Measurements from ENCODE around the gene SNRPD3.
"Not testable (repeated sequence)": the region's sequence is repeated elsewhere in the genome, so short reads cannot be mapped to it uniquely, and the experiment has no call there.

SNRPD3 gene

DNA sequence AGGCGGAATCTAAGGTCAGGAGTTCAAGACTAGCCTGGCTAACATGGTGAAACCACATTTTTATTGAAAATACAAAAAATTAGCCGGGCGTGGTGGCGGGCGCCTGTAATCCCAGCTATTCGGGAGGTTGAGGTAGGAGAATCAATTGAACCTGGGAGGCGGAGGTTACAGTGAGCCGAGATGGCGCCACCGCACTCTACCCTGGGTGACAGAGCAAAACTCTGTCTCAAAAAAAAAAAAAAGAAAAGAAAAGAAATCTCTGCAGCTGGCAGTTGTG lies 37.7 kb downstream of the SNRPD3 start:
- DNase-seq: not testable (repeated sequence)

- DNase-seq: no peak
Measured at GRCh38 chr22:24593836-24594568, 38.2 kb downstream of the SNRPD3 start.

DNA sequence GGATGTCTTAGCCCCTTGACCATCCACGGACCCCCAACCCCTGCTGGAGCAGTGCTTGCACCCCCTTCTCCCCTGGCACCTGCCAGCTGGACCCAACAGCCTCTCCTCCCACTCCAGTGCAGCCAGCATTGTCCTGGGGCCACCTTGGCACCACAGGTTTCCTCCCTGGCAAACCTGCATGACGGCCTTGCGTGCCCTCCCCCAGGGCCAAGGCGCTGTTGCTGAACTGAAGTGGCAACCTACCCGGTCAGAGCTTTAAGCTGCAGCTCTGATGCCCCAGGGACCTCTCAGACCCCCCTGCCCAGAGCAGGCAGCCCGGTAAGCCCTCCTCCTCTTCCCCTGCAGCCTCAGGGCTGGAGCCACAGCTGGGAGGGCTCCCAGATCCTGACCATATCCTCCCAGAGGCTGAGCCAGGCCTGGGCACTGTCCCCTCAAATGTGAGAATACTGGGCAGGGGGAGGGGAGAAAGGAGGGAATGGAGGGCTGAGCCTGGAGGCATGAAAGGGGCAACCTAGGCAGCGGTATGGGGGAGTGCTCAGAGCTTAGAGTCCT lies 38.8 kb downstream of the SNRPD3 start:
- no peak for DNase-seq

DNA sequence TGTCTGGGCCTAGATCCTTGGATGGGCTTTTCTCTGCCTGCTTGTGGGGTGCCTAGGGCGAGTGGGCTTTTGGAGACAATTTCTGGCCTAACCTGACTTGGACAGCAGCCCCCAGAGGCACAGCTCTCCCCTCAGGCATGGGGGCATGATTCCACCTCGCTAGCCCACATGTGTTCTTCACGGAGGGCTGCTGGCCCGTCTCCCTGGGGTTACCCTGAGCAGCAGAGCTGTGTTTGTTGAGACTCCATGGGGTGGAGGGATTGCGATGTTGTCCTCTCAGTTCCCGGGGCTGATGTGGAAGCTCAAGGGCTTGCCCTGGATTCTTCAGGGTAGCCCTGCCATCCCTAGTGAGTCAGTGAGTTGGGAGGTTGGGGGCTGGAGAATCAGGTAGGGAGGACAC lies 39.4 kb downstream of the SNRPD3 start:
- DNase-seq: no peak

GRCh38 chr22:24595863-24596262 lies 40.1 kb downstream of the SNRPD3 start:
- DNase-seq: no peak

- not testable (repeated sequence) for DNase-seq
Measured at GRCh38 chr22:24597076-24597475, 41.3 kb downstream of the SNRPD3 start.

DNA sequence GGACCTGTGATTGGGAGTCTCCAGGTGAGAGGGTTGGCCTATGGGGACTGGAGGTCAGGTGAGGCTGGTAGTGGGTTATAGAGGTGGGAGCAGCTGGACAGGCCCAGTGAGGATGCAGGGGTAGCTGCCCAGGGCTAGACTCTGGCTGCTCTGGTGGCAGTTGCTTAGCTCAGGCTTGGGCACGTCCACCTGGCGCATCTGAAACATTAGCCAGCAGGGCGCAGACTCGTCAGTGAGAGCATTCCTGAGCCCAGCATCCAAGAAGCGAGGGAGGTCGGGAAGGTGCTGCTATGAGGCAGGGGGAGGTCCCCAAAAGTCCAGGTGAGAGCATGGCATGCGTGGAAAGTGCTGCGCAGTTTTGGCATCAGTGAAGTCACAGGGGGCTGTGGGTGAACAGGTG lies 43.7 kb downstream of the SNRPD3 start:
- no peak for DNase-seq

DNA sequence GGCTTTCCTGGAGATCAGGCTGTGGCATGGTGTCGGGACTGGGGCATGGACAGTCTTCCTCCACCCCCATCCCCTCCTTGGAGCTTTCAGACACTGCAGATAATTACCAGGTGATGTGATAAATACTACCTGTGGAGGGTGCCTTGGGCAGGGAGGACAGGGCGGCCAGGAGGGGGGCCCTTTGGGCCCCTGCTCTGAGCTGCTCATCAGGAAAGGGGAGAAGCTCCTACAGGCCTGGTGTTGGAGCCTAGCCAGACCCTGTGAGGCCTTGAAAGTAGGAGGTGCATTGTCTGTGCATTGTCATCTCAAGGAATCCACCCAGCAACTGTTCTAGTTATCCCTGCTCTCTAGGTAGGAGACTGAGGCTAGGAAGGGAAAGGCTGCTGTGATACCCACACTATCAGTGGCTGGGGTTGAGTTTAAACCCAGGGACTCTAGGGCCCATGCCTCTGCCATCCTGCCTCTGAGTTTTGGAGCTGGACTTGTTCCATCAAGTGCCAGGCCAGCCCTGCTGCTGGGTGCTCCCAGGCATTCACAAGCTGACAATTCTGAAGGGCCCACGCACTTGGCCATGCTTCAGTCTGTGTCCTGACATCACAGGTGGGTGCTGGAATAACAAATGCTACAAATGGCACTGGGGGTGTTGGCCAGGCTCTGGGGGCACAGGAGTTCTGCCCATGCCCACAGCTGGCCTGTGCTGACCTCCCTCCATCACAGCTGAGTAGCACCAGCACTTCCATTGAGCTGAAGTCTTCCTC lies 44.3 kb downstream of the SNRPD3 start:
- not testable (repeated sequence) for DNase-seq

DNA sequence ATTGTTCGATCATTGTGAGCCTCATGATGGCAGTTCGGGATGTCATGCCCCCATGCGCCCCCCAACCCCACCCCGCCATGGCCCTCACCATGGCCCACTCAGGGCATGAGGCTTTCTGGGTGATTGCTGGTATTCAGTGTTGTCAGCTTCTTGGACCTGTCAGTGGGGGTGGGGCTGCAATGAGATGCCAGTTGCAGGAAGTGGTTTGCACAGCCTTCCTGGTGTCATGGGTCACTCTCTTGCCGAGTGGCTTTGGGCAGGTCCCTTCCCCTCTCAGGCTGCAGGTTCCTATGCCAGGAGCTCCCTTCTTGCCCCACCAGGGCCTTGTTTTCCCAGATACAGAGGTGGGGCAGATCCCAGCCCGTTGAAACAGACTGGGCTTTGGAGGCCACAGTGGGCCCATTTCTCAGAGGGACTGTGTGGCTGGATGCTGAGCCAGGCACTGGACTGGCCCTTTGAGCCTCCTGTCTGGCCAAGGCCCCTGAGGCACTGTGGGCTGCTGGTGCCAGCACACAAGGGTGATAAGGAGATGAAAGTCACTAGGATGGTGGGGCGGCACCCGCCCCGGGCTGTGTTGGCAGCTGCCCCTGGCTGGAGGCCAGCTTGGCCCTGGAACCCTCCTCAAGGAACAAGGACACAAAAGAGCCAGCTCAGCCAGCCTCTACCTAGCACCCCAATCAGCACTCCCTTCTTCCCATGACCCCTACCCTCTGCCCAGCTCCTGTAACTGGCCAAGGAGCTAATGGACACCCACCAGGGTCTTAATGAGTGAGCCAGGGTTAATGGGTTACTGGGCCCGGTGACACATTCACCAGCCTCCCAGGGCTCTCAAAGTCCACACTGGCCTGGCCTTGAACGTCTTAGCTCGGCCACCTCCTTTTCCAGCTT lies 45.7 kb downstream of the SNRPD3 start:
- DNase-seq: no peak

GRCh38 chr22:24602105-24602749 lies 46.4 kb downstream of the SNRPD3 start:
- DNase-seq: not testable (repeated sequence)

- not testable (repeated sequence) for DNase-seq
Measured at GRCh38 chr22:24602847-24603769, 47.3 kb downstream of the SNRPD3 start, which contains the start of gene GGT1. GGT1 (plus strand) TSS chr22:24603193; CDS start chr22:24611082, 7,889 bp downstream.

- DNase-seq: not testable (repeated sequence)
Measured at GRCh38 chr22:24603770-24604629, 48.2 kb downstream of the SNRPD3 start.

- DNase-seq: not testable (repeated sequence)
Measured at GRCh38 chr22:24606340-24606739, 50.5 kb downstream of the SNRPD3 start.

DNA sequence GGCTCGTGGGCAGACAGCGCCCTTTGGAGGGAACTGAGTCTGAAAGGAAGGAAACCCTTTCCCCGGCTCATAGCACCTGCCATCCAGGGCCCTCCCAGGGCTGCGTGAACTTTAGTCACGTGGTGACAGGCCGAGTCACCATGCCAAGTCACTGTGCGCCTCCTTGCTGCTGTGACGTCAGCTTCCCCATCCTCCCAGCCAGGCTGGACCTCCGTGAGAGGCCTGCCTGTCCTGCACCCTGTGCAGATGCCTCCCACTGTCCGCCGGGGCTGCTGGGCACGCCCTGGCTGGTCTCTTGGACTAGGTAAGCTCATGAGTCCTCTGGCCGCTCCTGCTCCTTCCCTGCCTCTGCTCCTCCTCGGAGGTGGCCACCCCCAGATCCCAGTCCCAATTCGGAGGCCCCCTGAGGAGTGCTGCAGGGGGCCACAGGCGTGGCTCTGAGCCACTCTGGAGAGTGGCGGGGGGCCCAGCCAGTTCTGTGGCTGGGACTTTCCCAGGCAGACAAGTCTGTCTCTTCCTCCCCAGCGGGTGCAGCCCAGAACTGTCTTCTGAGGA lies 51.7 kb downstream of the SNRPD3 start:
- not testable (repeated sequence) for DNase-seq

- not testable (repeated sequence) for DNase-seq
Measured at GRCh38 chr22:24608327-24608726, 52.5 kb downstream of the SNRPD3 start.

- DNase-seq: not testable (repeated sequence)
Measured at GRCh38 chr22:24609888-24610287, 54.1 kb downstream of the SNRPD3 start.

- DNase-seq: not testable (repeated sequence)
Measured at GRCh38 chr22:24614794-24615193, 59.0 kb downstream of the SNRPD3 start.

- DNase-seq: not testable (repeated sequence)
Measured at GRCh38 chr22:24621244-24621643, 65.4 kb downstream of the SNRPD3 start.

- not testable (repeated sequence) for DNase-seq
Measured at GRCh38 chr22:24622596-24622995, 66.8 kb downstream of the SNRPD3 start.

All from cerebellar nuclear complex (tissue), 1 donor.